ENCODE results near the gene SLC4A2. TPM values are rescaled to one million over a fixed set of nuclear protein-coding genes. Genes with fewer than 3 reads are reported as not detected.

Gene SLC4A2
- total RNA-seq, 1 experiment from 2014 or later: 164 TPM

DNA sequence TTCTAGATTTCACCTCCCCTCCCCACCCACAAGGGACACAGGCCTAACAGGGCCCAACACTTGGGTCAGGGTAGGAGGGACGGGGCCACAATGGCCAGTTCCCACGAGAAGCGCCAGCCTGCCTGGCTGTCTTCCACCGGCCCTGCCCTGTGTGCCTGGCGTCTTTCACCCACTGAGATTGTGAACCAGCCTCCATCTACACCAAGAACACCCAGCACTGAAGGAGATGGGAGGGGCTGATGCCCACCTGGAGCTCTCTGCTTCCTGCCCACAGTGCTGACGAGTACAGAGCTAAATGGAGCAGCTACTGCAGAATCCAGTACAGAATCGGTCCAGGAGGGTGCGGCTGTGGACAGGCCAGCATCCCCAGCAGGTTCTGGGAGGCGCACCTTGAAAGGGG lies 13.4 kb upstream of the SLC4A2 start (continued):
- TF ChIP-seq, protein P1, sequence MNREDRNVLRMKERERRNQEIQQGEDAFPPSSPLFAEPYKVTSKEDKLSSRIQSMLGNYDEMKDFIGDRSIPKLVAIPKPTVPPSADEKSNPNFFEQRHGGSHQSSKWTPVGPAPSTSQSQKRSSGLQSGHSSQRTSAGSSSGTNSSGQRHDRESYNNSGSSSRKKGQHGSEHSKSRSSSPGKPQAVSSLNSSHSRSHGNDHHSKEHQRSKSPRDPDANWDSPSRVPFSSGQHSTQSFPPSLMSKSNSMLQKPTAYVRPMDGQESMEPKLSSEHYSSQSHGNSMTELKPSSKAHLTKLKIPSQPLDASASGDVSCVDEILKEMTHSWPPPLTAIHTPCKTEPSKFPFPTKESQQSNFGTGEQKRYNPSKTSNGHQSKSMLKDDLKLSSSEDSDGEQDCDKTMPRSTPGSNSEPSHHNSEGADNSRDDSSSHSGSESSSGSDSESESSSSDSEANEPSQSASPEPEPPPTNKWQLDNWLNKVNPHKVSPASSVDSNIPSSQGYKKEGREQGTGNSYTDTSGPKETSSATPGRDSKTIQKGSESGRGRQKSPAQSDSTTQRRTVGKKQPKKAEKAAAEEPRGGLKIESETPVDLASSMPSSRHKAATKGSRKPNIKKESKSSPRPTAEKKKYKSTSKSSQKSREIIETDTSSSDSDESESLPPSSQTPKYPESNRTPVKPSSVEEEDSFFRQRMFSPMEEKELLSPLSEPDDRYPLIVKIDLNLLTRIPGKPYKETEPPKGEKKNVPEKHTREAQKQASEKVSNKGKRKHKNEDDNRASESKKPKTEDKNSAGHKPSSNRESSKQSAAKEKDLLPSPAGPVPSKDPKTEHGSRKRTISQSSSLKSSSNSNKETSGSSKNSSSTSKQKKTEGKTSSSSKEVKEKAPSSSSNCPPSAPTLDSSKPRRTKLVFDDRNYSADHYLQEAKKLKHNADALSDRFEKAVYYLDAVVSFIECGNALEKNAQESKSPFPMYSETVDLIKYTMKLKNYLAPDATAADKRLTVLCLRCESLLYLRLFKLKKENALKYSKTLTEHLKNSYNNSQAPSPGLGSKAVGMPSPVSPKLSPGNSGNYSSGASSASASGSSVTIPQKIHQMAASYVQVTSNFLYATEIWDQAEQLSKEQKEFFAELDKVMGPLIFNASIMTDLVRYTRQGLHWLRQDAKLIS (CRISPR knock-in tag; IDR thresholded peaks at IDR 0.05; ENCODE audit: borderline replicate concordance): no peak

DNA sequence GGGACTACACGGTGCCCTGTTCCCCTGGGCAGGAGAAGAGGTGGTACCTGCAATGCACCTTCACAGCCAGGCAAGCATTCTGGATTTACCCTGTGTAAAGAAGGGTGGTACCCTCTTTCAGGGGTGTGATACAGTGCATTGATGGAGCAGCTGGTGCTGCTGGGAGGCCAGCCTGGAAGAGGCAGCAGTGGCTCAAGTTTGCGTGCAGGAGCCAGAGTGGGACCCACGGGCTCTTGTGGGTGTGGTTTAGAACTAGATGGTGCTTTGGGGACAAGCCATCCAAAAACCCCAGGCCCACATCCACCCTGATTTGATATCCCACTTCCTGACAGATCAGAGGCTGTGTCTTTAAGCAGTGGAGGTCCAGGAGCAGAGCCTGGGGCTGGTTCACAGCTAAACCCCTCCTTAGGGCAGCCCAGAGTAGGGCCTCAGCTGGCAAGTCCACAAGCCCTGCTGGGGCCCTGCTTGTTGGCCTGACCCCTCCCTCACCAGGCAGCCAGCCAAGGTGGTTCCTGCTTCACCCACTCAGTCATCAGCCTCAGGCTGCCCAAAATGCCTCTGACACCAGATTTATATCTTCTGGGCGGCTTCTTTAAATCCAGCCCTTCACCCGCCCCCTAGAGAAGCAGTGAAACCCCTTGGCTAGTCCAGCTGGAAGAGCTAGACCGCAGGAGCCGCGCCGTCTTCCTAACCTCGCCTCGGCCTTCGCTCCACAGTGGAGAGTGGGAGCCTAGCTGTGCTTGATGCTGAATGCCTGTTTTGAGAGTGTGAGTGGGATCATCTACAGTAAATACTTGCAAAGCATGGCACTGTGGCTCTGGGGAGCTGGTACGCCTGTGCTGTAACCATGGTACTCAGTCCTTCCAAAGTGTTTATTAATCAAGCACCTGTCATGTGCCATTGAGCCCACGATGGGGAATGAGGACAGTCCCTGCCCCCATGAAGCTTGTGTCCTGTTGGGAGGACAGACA lies 12.5 kb upstream of the SLC4A2 start:
- no peaks in the 10 kb centered on the region for H3K36me3 Mint-ChIP-seq
- no peak overlapping the region for H3K4me3 Mint-ChIP-seq
- ChIA-PET POLR2A (no interaction called here), CTCF (interaction anchor here (0.7 to 2.3 kb wide), 3 partner anchors 28 to 82 kb away, joined by 3 to 6 read pairs (median 3); no protein-coding TSS in a partner anchor)
- no peak overlapping the region for H3K27ac Mint-ChIP-seq
- DNase-seq (ENCODE audit: low spot score): no peak
- TF ChIP-seq ZNF121 (CRISPR knock-in tag; IDR thresholded peaks at IDR 0.05): no peak
- TF ChIP-seq NFYB (CRISPR knock-in tag; conservative IDR thresholded peaks at IDR 0.05; ENCODE audit: low read depth): no peak
- TF ChIP-seq ZNF423 (CRISPR knock-in tag; IDR thresholded peaks at IDR 0.05): no peak
- no peak for TF ChIP-seq OVOL2 (CRISPR knock-in tag; IDR thresholded peaks at IDR 0.05; ENCODE audit: borderline replicate concordance)
- no peak for TF ChIP-seq HMGA2 (CRISPR knock-in tag; IDR thresholded peaks at IDR 0.05)
- TF ChIP-seq CBFB (CRISPR knock-in tag; IDR thresholded peaks at IDR 0.05; ENCODE audit: low read depth): no peak
- TF ChIP-seq, protein P2, sequence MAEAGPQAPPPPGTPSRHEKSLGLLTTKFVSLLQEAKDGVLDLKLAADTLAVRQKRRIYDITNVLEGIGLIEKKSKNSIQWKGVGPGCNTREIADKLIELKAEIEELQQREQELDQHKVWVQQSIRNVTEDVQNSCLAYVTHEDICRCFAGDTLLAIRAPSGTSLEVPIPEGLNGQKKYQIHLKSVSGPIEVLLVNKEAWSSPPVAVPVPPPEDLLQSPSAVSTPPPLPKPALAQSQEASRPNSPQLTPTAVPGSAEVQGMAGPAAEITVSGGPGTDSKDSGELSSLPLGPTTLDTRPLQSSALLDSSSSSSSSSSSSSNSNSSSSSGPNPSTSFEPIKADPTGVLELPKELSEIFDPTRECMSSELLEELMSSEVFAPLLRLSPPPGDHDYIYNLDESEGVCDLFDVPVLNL (CRISPR knock-in tag; IDR thresholded peaks at IDR 0.05; ENCODE audit: borderline replicate concordance, low read depth): no peak
- TF ChIP-seq, protein P3, sequence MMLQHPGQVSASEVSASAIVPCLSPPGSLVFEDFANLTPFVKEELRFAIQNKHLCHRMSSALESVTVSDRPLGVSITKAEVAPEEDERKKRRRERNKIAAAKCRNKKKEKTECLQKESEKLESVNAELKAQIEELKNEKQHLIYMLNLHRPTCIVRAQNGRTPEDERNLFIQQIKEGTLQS (CRISPR knock-in tag; conservative IDR thresholded peaks at IDR 0.05): no peak
- no peak for TF ChIP-seq TEAD1 (CRISPR knock-in tag; IDR thresholded peaks at IDR 0.05)
- no peak for TF ChIP-seq FOXJ3 (CRISPR knock-in tag; IDR thresholded peaks at IDR 0.05; ENCODE audit: borderline replicate concordance)
- TF ChIP-seq SMAD3 (CRISPR knock-in tag; IDR thresholded peaks at IDR 0.05; ENCODE audit: borderline replicate concordance): no peak
- no peak for TF ChIP-seq IRF2 (CRISPR knock-in tag; IDR thresholded peaks at IDR 0.05; ENCODE audit: borderline replicate concordance, low read depth)
- no peak for TF ChIP-seq NR2C2 (CRISPR knock-in tag; IDR thresholded peaks at IDR 0.05)
- peaks cover 24% of the 10 kb centered on the region for H3K27me3 Mint-ChIP-seq (ENCODE audit: low read depth)
- no peaks in the 10 kb centered on the region for H3K9me3 Mint-ChIP-seq
- no peaks in the 10 kb centered on the region for H3K4me1 Mint-ChIP-seq
- ATAC-seq: no peak

DNA sequence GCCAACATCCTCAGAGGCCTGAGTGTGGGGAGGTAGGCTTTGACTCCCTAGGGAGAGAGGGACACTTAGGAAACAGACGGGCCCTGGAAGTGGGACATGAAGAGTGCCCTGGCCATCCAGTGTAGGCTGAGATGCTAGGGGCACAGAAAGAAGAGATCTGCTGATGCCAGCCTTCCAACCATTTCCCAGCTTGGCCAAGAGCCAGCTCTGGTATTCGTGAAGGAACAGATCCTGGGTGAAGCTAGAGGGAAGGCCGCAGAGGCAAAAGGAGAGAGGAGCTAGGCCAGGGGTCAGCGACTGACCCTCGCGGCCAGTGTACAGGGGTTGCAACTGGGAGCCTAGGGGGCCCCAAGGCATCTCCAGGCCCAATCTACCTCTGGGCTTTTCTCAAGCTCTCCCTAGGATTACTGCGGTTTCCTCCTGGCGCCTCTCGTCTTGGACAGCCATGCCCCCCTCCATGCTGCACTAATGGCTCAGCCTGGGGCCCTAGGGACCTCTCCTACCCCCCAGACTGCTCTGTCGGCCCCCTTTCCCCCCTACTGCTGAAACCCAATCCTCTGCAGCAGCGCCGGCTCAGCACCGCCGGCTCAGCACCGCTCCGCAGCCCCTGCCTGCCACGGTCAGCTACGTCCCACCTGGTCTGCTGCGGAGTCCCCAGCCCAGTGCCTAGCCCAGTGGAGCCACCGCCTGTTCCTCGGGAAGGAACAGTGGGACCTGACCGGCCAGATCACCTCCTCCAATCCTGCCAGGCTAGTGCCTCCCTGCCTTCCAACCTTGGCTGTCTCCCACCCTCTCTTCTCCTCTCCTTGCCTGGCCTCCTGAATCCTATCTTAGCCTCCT lies 11.2 kb upstream of the SLC4A2 start, which contains the start of gene ASIC3:
TSS of gene ASIC3 (plus strand) at position 556 of the 840 bp plus-strand sequence. CDS start 355 bp downstream, outside the sequence.
- TF ChIP-seq ZNF121 (CRISPR knock-in tag; IDR thresholded peaks at IDR 0.05) (no peak), HMGA2 (CRISPR knock-in tag; IDR thresholded peaks at IDR 0.05) (no peak), NFYB (CRISPR knock-in tag; conservative IDR thresholded peaks at IDR 0.05; ENCODE audit: low read depth) (no peak), GTF2I (CRISPR knock-in tag; conservative IDR thresholded peaks at IDR 0.05) (no peak), CREB1 (CRISPR knock-in tag; IDR thresholded peaks at IDR 0.05) (no peak)
- TF ChIP-seq, protein P4, sequence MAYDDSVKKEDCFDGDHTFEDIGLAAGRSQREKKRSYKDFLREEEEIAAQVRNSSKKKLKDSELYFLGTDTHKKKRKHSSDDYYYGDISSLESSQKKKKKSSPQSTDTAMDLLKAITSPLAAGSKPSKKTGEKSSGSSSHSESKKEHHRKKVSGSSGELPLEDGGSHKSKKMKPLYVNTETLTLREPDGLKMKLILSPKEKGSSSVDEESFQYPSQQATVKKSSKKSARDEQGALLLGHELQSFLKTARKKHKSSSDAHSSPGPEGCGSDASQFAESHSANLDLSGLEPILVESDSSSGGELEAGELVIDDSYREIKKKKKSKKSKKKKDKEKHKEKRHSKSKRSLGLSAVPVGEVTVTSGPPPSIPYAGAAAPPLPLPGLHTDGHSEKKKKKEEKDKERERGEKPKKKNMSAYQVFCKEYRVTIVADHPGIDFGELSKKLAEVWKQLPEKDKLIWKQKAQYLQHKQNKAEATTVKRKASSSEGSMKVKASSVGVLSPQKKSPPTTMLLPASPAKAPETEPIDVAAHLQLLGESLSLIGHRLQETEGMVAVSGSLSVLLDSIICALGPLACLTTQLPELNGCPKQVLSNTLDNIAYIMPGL (CRISPR knock-in tag; IDR thresholded peaks at IDR 0.05): no peak
- POLR2A ChIA-PET: no interaction called here
- ATAC-seq: no peak

More for the DNA sequence above, 11.2 kb upstream of the SLC4A2 start, which contains the start of gene ASIC3:
- peaks cover 34% of the 10 kb centered on the region for H3K27me3 Mint-ChIP-seq (ENCODE audit: low read depth)
- H3K4me1 Mint-ChIP-seq: 0 out of 2 replicates have a peak, but pooled peaks cover 2% of the 10 kb centered on the region
- H3K27ac Mint-ChIP-seq: no peak within 1 kb of the TSS
- CTCF ChIA-PET: interaction anchor here (0.9 to 1.3 kb wide), 3 partner anchors 30 to 76 kb away, joined by 3 read pairs; no protein-coding TSS in a partner anchor
- no peaks in the 10 kb centered on the region for H3K9me3 Mint-ChIP-seq
- DNase-seq (ENCODE audit: low spot score): no peak
- no peaks in the 10 kb centered on the region for H3K36me3 Mint-ChIP-seq
- H3K4me3 Mint-ChIP-seq: no peak within 1 kb of the TSS
